Measurements from ENCODE around the gene NFATC2.

- no peak for TF ChIP-seq CTCF (IDR thresholded peaks at IDR 0.05; ENCODE audit: insufficient read depth, low read length)
- TF ChIP-seq GABPA (IDR thresholded peaks at IDR 0.05; ENCODE audit: low read depth), result no peak
- TF ChIP-seq POLR2AphosphoS5 (IDR thresholded peaks at IDR 0.05; ENCODE audit: low read depth), result no peak
- TF ChIP-seq REST (IDR thresholded peaks at IDR 0.05; ENCODE audit: insufficient replicate concordance, low read depth), result no peak
- no peak for TF ChIP-seq SPI1 (IDR thresholded peaks at IDR 0.05; ENCODE audit: borderline replicate concordance, low read depth)
Measured at GRCh38 chr20:51368461-51369211, 173.9 kb downstream of the NFATC2 start.

Measured in HL-60 (cell line).